ENCODE results near the gene ERFL. TPM values are rescaled to one million over a fixed set of nuclear protein-coding genes. Genes with fewer than 3 reads are reported as not detected.

ERFL gene
- polyA plus RNA-seq, 1 of the 3 experiments (the other 2 are of a cell fraction): 0.07 TPM

DNA sequence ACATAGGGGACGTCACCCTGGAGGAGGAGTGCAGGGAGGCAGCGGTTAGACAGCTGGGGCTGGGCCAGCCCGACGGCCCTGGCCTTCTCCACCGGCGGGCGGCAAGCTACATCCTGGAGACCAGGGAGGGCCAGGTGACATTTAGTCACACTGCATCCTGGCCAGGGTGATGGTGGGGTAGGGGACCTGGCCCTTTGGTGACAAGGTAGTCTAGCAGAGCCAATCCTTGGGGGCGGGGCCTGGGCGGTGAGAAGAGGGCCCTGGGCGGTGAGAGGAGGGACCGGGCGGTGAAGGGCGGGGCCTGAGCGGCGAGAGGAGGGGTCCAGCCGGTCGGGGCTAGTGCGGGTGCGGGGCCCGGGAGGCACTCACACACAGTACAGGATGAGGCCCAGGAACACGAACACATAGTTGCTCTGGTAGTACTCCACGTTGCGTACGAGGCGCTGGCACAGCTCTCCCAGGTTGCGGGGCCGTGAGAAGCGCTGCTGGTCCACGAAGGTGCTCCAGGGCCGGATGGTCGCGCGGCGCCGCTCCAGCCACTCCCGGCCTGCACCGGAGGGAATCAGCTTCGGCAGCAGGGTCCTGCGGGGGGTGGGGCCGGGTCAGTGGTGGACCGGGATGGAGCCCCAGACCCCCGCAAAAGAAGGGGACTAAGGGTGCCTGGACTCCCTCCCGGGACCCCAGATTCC, 30.3 kb upstream of the ERFL start:
- DNase-seq: peak; percentile 91
- 4% methylated on average over 28 of the region's 43 CpGs for WGBS (ENCODE audit: low lambda C conversion rate)
- POLR2A ChIA-PET: interaction anchor here (0.5 to 2.3 kb wide), 6 partner anchors 35 to 115 kb away, joined by 3 to 14 read pairs (median 4); partner anchors contain the start of gene RPS19

DNA sequence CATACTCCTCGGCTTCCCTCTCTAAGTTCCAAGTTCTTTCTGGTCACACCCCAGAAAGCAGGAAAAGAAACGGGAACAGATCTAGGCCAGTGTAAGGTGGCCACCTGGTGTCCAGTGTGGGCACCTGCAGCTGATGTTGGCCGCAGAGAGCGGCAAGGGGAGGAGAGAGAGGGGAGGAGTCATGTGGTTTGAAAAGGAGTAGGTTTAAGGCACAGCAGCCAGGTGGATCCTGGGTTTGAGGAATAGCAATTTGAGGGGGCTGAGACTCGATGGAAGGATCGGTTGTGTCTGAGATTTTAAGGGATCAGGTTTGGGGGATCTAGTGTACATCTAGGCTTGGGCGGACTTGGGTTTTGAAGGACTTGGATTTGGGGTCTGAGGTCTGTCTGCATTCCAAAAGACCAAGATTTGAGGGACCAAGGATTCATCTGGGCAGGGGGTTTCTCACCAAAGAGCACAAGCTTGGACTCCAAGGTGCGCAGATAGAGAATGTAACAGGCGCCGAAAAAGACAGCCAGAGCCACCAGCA, 29.7 kb upstream of the ERFL start:
- Histone ChIP-seq H3K4me2 (peak overlapping the region; percentile 100), H3F3A (replicated peaks; ENCODE audit: insufficient read depth) (no peaks in the 10 kb centered on the region), H3K27me3 (ENCODE audit: insufficient read depth) (no peaks in the 10 kb centered on the region), H3K9me2 (no peaks in the 10 kb centered on the region), H3K4me3 (ENCODE audit: low read depth in 2 of 2, low read length in 1 of 2) (peak overlapping the region; percentile 77 to 89), H3K79me2 (ENCODE audit: insufficient read depth) (no peaks in the 10 kb centered on the region), H3K9me3 (no peaks in the 10 kb centered on the region), H3K36me3 (replicated peaks in 1 of 2; ENCODE audit: control insufficient read depth in 1 of 2, insufficient read depth in 2 of 2, low read length in 1 of 2) (peaks cover 0 to 11% of the 10 kb centered on the region in 2 experiments), H4K20me1 (ENCODE audit: insufficient read depth) (0 out of 2 replicates have a peak, but pooled peaks cover 4% of the 10 kb centered on the region), H3K27ac (ENCODE audit: low read depth in 2 of 2, low read length in 1 of 2) (peak overlapping the region; percentile 48 to 82; a peak in 3 of 4 replicates), H3K4me1 (ENCODE audit: control insufficient read depth in 1 of 2, insufficient read depth in 2 of 2, low read depth in 1 of 2, low read length in 1 of 2) (peaks cover 6 to 10% of the 10 kb centered on the region in 2 experiments; a peak in 2 of 4 replicates), H2AFZ (ENCODE audit: low read depth) (peak overlapping the region; percentile 65; the same call in 1 of the 2 replicates), H3K9ac (peak overlapping the region; percentile 96; the same call in 1 of the 2 replicates)
- 12% methylated on average over 10 of the region's 10 CpGs for WGBS (ENCODE audit: low lambda C conversion rate)
- DNase-seq: peak; percentile 90
- ChIA-PET POLR2A (interaction anchor here (0.5 to 2.3 kb wide), 7 partner anchors 38 to 115 kb away, joined by 3 to 14 read pairs (median 3); partner anchors contain the start of gene RPS19), CTCF (interaction anchor here (0.6 to 4.0 kb wide), 22 partner anchors 10 to 300 kb away, joined by 3 to 38 read pairs (median 4); partner anchors contain the start of gene RPS19)
- TF ChIP-seq GATA2 (CRISPR knock-in tag; IDR thresholded peaks at IDR 0.05) (no peak), RAD21 (IDR thresholded peaks at IDR 0.05; ENCODE audit: low read length) (peak; percentile 75), JUND (IDR thresholded peaks at IDR 0.05) (no peak), MEF2A (IDR thresholded peaks at IDR 0.05; ENCODE audit: borderline replicate concordance, low read depth) (no peak), SMC3 (IDR thresholded peaks at IDR 0.05; ENCODE audit: low read depth, low read length) (peak; percentile 50; the same call in 1 of the 2 replicates), SIN3A (IDR thresholded peaks at IDR 0.05; ENCODE audit: borderline replicate concordance, low read depth, low read length) (0 out of 2 replicates have a peak, but pooled peaks have one; percentile 46), CHD2 (IDR thresholded peaks at IDR 0.05; ENCODE audit: low read length, partially characterized antibody) (peak; percentile 29), POLR2AphosphoS5 (IDR thresholded peaks at IDR 0.05; ENCODE audit: low read depth, low read length) (no peak), FOXM1 (IDR thresholded peaks at IDR 0.05; ENCODE audit: low read depth) (no peak)
- TF ChIP-seq, protein P1, sequence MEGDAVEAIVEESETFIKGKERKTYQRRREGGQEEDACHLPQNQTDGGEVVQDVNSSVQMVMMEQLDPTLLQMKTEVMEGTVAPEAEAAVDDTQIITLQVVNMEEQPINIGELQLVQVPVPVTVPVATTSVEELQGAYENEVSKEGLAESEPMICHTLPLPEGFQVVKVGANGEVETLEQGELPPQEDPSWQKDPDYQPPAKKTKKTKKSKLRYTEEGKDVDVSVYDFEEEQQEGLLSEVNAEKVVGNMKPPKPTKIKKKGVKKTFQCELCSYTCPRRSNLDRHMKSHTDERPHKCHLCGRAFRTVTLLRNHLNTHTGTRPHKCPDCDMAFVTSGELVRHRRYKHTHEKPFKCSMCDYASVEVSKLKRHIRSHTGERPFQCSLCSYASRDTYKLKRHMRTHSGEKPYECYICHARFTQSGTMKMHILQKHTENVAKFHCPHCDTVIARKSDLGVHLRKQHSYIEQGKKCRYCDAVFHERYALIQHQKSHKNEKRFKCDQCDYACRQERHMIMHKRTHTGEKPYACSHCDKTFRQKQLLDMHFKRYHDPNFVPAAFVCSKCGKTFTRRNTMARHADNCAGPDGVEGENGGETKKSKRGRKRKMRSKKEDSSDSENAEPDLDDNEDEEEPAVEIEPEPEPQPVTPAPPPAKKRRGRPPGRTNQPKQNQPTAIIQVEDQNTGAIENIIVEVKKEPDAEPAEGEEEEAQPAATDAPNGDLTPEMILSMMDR (IDR thresholded peaks at IDR 0.05): peak; percentile 79
- TF ChIP-seq, protein P2, sequence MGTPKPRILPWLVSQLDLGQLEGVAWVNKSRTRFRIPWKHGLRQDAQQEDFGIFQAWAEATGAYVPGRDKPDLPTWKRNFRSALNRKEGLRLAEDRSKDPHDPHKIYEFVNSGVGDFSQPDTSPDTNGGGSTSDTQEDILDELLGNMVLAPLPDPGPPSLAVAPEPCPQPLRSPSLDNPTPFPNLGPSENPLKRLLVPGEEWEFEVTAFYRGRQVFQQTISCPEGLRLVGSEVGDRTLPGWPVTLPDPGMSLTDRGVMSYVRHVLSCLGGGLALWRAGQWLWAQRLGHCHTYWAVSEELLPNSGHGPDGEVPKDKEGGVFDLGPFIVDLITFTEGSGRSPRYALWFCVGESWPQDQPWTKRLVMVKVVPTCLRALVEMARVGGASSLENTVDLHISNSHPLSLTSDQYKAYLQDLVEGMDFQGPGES (IDR thresholded peaks at IDR 0.05; ENCODE audit: low read depth, low read length): no peak
- TF ChIP-seq, protein P3, sequence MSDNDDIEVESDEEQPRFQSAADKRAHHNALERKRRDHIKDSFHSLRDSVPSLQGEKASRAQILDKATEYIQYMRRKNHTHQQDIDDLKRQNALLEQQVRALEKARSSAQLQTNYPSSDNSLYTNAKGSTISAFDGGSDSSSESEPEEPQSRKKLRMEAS (IDR thresholded peaks at IDR 0.05; ENCODE audit: low read depth): 0 out of 2 replicates have a peak, but pooled peaks have one; percentile 11

More for the DNA sequence above, 30.3 kb upstream of the ERFL start:
- peaks cover 0 to 11% of the 10 kb centered on the region in 2 experiments for H3K36me3 ChIP-seq (replicated peaks in 1 of 2; ENCODE audit: control insufficient read depth in 1 of 2, insufficient read depth in 2 of 2, low read length in 1 of 2)
- H3K4me1 ChIP-seq (ENCODE audit: control insufficient read depth in 1 of 2, insufficient read depth in 2 of 2, low read depth in 1 of 2, low read length in 1 of 2): peaks cover 6 to 10% of the 10 kb centered on the region in 2 experiments; a peak in 2 of 4 replicates
- H3F3A ChIP-seq (replicated peaks; ENCODE audit: insufficient read depth): no peaks in the 10 kb centered on the region
- H3K9me2 ChIP-seq: no peaks in the 10 kb centered on the region
- H3K79me2 ChIP-seq (ENCODE audit: insufficient read depth): no peaks in the 10 kb centered on the region
- peak overlapping the region; percentile 100 for H3K4me2 ChIP-seq
- H3K27ac ChIP-seq (ENCODE audit: low read depth in 2 of 2, low read length in 1 of 2): peak overlapping the region; percentile 75 to 82
- no peaks in the 10 kb centered on the region for H3K27me3 ChIP-seq (ENCODE audit: insufficient read depth)
- no peaks in the 10 kb centered on the region for H3K9me3 ChIP-seq
- H3K4me3 ChIP-seq (ENCODE audit: low read depth in 2 of 2, low read length in 1 of 2): peak overlapping the region; percentile 77 to 89
- 0 out of 2 replicates have a peak, but pooled peaks cover 4% of the 10 kb centered on the region for H4K20me1 ChIP-seq (ENCODE audit: insufficient read depth)
- peak overlapping the region; percentile 96 for H3K9ac ChIP-seq
- CTCF ChIA-PET: interaction anchor here (0.6 to 4.0 kb wide), 27 partner anchors 11 to 300 kb away, joined by 3 to 38 read pairs (median 4); partner anchors contain the start of gene RPS19
- TF ChIP-seq MXI1 (IDR thresholded peaks at IDR 0.05; ENCODE audit: low read depth, low read length) (0 out of 2 replicates have a peak, but pooled peaks have one; percentile 10), TEAD4 (IDR thresholded peaks at IDR 0.05; ENCODE audit: borderline replicate concordance, insufficient read depth) (no peak), GATA2 (CRISPR knock-in tag; IDR thresholded peaks at IDR 0.05) (no peak), POLR2AphosphoS5 (IDR thresholded peaks at IDR 0.05; ENCODE audit: low read depth, low read length) (peak; percentile 29; the same call in 1 of the 2 replicates), TAF1 (IDR thresholded peaks at IDR 0.05; ENCODE audit: borderline replicate concordance, low read depth, low read length) (peak; percentile 38; the same call in 1 of the 2 replicates)
- peak overlapping the region; percentile 65; the same call in 1 of the 2 replicates for H2AFZ ChIP-seq (ENCODE audit: low read depth)
